Glomerular visceral epithelial cell (primary cell): Measurements from ENCODE around the gene CSAG2.
"Not testable (repeated sequence)": the region's sequence is repeated elsewhere in the genome, so short reads cannot be mapped to it uniquely, and the experiment has no call there.

Experiments used
- DNase-seq: peaks from one replicate; pipeline ENCODE4 v3.0.0-alpha.2; 2016; ENCODE audit errors: extremely low spot score

The CSAG2 gene, protein sequence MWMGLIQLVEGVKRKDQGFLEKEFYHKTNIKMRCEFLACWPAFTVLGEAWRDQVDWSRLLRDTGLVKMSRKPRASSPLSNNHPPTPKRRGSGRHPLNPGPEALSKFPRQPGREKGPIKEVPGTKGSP

DNA sequence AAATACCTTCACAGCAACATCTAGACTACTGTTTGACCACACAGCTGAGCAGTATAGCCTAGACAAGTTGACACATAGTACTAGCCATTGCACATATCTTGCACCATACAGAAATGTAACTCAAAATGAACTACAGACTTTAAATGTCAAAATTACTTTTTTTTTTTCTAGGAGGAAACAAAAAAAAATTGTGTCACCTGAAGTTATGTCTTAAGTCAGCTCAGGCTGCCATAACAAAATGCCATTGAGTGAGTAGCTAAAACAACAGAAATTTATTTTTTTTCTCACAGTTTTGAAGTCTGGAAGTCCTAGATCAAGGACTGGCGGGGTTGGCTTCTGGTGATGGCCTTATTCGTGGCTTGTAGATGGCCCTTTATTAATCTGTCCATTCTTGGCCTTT, at the start of gene CSAG2:
Gene CSAG2 (minus strand): TSS at position 101 of the 400 bp plus-strand sequence. CDS start 161 bp downstream, outside the sequence.
- DNase-seq: not testable (repeated sequence)

DNA sequence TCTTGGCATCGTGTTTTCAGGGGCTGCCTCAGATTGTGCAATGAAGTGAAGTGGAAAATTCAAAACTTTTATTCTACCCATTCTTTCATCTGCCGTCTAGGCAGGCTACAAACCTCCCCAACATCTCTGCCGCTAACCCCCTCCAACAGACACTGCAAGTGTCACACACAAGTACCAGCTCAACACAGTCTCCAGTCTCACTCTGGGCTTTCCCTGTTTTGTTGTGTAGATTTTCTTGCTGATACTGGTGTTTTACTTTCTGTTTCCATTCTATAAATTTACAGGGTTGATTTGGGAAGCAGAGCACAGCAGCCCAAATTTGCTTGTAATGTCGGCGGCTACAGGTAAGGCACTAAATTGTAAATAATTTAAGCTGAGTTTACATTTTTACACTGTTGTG, 45.8 kb upstream of the CSAG2 start:
- DNase-seq: not testable (repeated sequence)

DNA sequence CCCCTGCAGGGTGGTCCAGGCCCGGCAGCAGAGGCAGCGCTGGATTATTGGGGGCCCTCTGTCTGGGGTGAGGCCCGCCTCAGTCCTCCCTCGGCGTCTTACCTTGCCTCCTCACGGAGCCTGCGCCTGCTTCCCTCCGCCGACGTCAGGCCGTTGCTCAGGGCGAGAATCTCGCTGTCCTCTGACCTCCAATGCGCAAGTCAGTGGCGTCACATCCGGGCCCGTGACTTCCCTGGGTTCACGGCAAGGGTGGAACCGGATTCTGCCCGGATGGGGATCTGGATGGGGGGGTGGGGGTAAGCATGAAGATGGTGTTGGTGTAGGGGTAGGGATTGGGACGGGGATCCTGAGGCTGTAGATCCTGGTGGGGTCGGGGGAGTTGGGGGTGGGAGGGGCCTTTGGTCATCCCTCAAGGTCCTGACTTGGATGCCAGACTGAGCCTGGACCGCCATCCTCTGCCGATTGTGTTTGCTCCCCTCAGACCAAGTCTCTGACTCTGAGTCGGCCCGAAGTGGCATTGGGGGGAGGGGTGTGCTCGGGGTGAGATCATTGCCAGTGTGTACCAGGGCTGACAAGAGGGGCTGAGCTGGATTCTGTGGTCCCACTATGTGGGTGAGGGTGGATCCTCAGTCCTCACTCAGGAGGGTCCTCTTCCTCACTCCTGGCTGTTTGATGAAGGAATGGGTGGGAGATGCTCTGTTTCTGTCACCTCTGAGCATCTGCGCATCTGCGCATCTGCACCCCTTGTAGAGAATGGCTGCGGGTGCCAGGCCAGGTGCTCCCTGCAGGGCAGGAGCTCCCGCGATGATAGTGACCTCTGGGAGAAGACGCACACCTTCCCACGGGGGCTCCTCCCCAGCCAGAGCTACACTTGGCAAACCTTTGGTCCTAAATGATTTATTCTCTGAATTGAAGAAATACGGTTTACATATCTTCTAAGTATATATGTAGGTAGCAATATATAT, 44.9 kb upstream of the CSAG2 start, which contains the start of gene MAGEA2:
Gene MAGEA2 (minus strand): TSS at position 157 of the 965 bp plus-strand sequence. CDS start 2,479 bp downstream, outside the sequence.
- not testable (repeated sequence) for DNase-seq

DNA sequence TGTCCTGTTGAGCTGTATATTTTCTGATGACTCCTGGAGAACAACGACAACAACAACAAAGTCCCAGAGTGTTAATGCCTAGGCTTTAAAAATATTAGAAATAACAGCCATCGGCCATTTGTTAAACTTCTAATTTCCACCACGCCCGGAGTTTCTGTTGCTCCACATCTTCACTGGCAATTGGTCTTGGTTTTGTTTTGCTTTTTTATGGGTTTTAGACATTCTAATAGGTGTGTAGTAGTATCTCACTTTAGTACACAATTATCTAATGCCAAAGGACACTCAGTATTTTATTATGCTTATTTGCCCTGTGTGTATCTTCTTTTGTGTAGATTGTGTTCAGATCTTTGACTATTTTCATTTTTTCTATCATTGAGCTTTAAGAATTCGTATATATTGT, 29.5 kb upstream of the CSAG2 start:
- no peak for DNase-seq

DNA sequence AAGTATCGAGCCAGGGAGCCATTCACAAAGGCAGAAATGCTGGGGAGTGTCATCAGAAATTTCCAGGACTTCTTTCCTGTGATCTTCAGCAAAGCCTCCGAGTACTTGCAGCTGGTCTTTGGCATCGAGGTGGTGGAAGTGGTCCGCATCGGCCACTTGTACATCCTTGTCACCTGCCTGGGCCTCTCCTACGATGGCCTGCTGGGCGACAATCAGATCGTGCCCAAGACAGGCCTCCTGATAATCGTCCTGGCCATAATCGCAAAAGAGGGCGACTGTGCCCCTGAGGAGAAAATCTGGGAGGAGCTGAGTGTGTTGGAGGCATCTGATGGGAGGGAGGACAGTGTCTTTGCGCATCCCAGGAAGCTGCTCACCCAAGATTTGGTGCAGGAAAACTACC, 27.5 kb upstream of the CSAG2 start:
- not testable (repeated sequence) for DNase-seq

DNA sequence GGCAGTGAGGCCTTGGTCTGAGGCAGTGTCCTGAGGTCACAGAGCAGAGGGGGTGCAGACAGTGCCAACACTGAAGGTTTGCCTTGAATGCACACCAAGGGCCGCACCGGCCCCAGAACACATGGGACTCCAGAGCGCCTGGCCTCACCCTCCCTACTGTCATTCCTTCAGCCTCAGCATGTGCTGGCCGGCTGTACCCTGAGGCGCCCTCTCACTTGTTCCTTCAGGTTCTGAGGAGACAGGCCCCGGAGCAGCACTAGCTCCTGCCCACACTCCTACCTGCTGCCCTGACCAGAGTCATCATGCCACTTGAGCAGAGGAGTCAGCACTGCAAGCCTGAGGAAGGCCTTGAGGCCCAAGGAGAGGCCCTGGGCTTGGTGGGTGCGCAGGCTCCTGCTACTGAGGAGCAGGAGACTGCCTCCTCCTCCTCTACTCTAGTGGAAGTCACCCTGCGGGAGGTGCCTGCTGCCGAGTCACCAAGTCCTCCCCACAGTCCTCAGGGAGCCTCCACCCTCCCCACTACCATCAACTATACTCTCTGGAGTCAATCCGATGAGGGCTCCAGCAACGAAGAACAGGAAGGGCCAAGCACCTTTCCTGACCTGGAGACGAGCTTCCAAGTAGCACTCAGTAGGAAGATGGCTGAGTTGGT, 26.9 kb upstream of the CSAG2 start:
- DNase-seq: no peak

DNA sequence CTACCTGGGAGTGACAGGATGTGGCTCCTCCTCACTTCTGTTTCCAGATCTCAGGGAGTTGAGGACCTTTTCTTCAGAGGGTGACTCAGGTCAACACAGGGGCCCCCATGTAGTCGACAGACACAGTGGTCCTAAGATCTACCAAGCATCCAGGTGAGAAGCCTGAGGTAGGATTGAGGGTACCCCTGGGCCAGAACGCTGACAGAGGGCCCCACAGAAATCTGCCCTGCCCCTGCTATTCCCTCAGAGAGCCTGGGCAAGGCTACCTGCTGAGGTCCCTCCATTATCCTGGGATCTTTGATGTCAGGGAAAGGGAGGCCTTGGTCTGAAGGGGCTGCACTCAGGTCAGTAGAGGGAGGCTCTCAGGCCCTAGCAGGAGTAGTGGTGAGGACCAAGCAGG, 26.0 kb upstream of the CSAG2 start:
- no peak for DNase-seq

DNA sequence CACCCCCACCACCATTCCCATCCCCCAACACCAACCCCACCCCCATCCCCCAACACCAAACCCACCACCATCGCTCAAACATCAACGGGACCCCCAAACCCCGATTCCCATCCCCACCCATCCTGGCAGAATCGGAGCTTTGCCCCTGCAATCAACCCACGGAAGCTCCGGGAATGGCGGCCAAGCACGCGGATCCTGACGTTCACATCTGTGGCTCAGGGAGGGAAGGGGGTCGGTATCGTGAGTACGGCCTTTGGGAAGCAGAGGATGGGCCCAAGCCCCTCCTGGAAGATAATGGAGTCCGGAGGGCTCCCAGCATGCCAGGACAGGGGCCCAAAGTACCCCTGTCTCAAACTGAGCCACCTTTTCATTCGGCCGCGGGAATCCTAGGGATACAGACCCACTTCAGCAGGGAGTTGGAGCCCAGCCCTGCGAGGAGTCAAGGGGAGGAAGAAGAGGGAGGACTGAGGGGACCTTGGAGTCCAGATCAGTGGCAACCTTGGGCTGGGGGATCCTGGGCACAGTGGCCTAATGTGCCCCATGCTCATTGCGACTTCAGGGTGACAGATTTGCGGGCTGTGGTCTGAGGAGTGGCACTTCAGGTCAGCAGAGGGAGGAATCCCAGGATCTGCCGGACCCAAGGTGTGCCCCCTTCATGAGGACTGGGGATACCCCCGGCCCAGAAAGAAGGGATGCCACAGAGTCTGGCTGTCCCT, 25.2 kb upstream of the CSAG2 start:
- not testable (repeated sequence) for DNase-seq

DNA sequence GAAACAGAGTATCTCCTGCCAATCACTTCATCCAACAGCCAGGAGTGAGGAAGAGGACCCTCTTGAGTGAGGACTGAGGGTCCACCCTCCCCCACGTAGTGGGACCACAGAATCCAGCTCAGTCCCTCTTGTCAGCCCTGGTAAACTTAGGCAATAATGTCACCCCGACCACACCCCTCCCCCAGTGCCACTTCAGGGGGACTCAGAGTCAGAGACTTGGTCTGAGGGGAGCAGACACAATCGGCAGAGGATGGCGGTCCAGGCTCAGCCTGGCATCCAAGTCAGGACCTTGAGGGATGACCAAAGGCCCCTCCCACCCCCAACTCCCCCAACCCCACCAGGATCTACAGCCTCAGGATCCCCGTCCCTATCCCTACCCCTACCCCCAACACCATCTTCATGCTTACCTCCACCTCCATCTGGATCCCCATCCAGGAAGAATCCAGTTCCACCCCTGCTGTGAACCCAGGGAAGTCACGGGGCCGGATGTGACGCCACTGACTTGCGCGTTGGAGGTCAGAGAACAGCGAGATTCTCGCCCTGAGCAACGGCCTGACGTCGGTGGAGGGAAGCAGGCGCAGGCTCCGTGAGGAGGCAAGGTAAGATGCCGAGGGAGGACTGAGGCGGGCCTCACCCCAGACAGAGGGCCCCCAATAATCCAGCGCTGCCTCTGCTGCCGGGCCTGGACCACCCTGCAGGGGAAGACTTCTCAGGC, 24.3 kb upstream of the CSAG2 start, which contains the start of the genes CSAG1 and MAGEA12:
Gene CSAG1 (minus strand): TSS at position 461 of the 715 bp plus-strand sequence. CDS start 1,261 bp downstream, outside the sequence.
Gene MAGEA12 (plus strand): TSS at position 497 of the 715 bp plus-strand sequence. CDS start 2,405 bp downstream, outside the sequence.
- no peak for DNase-seq

DNA sequence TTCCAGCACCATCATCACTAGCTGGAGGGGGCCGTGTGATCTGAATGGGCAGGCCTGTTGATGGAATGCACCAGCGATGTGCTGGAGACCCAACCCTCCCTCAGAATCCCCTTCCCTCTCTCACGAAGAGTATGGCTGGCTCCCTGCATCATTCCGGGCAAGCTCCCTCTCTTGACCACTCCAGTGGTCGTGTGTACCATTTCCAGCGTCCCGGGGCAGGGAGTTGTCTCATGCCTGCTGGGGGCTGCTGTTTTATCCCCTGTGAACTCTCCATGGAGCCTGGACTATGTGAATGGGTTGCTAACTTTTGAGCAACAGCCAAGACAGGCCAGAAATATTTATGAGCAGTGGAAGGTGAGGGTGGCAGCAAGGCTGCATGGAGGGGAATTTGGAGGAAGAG, 16.3 kb upstream of the CSAG2 start:
- DNase-seq: no peak

DNA sequence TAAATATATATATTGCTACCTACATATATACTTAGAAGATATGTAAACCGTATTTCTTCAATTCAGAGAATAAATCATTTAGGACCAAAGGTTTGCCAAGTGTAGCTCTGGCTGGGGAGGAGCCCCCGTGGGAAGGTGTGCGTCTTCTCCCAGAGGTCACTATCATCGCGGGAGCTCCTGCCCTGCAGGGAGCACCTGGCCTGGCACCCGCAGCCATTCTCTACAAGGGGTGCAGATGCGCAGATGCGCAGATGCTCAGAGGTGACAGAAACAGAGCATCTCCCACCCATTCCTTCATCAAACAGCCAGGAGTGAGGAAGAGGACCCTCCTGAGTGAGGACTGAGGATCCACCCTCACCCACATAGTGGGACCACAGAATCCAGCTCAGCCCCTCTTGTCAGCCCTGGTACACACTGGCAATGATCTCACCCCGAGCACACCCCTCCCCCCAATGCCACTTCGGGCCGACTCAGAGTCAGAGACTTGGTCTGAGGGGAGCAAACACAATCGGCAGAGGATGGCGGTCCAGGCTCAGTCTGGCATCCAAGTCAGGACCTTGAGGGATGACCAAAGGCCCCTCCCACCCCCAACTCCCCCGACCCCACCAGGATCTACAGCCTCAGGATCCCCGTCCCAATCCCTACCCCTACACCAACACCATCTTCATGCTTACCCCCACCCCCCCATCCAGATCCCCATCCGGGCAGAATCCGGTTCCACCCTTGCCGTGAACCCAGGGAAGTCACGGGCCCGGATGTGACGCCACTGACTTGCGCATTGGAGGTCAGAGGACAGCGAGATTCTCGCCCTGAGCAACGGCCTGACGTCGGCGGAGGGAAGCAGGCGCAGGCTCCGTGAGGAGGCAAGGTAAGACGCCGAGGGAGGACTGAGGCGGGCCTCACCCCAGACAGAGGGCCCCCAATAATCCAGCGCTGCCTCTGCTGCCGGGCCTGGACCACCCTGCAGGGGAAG, 5.0 kb upstream of the CSAG2 start, which contains the start of gene MAGEA2B:
Gene MAGEA2B (plus strand): TSS at position 814 of the 973 bp plus-strand sequence. CDS start 2,479 bp downstream, outside the sequence.
- DNase-seq: not testable (repeated sequence)

DNA sequence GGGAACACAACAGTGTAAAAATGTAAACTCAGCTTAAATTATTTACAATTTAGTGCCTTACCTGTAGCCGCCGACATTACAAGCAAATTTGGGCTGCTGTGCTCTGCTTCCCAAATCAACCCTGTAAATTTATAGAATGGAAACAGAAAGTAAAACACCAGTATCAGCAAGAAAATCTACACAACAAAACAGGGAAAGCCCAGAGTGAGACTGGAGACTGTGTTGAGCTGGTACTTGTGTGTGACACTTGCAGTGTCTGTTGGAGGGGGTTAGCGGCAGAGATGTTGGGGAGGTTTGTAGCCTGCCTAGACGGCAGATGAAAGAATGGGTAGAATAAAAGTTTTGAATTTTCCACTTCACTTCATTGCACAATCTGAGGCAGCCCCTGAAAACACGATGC, 4.1 kb upstream of the CSAG2 start:
- not testable (repeated sequence) for DNase-seq

DNA sequence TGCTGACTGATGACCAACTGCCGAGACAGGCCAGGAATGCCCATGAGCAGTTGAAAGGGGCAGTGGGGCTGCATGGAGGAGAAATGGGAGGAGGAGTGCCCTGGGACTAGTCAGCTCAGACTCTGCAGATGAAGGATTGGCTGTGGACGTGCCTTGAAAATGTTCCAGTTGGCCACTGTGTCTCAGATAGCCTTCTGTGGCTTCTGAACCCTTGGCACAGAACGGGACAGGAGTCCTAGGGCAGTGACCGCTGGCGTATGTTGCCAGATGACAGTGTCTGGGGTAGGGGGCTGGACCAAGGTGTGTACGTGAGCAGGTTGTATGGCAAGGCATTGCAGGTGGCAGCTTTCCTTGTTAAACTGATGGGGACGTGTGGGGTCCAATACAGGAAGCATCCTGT, 2.6 kb downstream of the CSAG2 start:
- DNase-seq: not testable (repeated sequence)

DNA sequence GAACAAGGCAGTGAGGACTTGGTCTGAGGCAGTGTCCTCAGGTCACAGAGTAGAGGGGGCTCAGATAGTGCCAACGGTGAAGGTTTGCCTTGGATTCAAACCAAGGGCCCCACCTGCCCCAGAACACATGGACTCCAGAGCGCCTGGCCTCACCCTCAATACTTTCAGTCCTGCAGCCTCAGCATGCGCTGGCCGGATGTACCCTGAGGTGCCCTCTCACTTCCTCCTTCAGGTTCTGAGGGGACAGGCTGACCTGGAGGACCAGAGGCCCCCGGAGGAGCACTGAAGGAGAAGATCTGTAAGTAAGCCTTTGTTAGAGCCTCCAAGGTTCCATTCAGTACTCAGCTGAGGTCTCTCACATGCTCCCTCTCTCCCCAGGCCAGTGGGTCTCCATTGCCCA, 8.7 kb downstream of the CSAG2 start:
- not testable (repeated sequence) for DNase-seq

DNA sequence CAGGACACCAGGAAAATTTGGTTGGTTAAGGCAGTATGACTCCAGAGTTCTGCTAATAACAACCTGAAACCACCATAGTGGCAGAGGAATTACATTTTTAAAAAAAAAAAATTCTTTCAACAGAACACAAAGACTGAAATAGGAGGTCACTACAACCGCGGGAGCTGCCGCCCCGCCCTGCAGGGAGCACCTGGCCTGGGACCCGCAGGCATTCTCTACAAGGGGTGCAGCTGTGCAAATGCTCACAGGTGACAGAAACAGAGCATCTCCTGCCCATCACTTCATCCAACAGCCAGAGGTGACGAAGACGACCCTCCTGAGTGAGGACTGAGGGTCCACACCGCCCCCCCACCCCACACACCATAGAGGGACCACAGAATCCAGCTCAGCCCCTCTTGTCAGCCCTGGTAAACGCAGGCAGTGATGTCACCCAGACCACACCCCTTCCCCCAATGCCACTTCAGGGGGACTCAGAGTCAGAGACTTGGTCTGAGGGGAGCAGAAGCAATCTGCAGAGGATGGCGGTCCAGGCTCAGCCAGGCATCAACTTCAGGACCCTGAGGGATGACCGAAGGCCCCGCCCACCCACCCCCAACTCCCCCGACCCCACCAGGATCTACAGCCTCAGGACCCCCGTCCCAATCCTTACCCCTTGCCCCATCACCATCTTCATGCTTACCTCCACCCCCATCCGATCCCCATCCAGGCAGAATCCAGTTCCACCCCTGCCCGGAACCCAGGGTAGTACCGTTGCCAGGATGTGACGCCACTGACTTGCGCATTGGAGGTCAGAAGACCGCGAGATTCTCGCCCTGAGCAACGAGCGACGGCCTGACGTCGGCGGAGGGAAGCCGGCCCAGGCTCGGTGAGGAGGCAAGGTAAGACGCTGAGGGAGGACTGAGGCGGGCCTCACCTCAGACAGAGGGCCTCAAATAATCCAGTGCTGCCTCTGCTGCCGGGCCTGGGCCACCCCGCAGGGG, 10.8 kb downstream of the CSAG2 start, which contains the start of gene MAGEA3:
Gene MAGEA3 (plus strand): TSS at position 843 of the 980 bp plus-strand sequence. CDS start 2,039 bp downstream, outside the sequence.
- DNase-seq: not testable (repeated sequence)

DNA sequence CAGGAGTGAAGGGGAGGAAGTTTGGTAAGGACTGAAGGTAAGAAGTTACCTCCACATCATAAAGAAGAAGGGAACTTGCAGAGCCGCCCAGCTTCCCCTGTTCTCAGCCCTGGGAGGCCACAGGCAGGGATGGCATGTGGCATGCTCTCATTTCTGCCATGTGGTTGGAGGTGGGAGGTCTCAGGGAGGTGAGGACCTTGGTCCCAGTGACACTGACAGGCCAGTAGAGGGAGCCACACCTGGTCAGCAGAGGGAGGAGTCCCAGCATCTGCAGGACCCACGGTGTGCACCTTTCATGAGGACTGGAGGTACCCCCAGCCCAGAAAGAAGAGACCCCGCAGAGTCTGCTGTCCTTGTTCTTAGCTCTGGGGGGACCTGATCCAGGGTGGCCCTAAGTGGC, 28.1 kb downstream of the CSAG2 start:
- not testable (repeated sequence) for DNase-seq

DNA sequence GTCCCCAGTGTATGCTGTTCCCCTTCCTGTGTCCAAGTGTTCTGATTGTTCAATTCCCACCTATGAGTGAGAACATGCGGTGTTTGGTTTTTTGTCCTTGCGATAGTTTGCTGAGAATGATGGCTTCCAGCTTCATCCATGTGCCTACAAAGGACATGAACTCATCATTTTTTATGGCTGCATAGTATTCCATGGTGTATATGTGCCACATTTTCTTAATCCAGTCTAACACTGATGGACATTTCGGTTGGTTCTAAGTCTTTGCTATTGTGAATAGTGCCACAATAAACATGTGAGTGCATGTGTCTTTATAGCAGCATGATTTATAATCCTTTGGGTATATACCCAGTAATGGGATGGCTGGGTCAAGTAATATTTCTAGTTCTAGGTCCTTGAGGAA, 34.4 kb downstream of the CSAG2 start:
- not testable (repeated sequence) for DNase-seq

DNA sequence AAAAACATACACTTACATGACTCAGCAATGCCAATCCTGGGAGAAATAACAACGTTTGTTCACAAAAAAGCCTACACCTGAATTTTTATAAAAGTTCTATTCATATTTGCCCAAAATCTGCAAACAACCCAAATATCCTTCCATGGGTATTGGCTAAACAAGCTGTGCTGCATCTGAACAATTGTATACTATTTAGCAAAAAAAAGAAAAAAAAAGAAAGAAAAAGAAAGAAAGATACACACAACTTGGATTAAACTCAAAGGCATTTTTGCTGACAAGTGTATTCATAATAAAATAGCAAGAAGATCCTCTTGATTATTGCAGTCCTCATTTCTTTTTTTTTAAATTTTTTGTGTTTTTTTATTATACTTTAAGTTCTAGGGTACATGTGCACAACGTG, 34.9 kb downstream of the CSAG2 start:
- DNase-seq: no peak
